Adipocyte (in vitro differentiated cells): ENCODE results near the gene CMTR1.
"Not testable (repeated sequence)": the region's sequence is repeated elsewhere in the genome, so short reads cannot be mapped to it uniquely, and the experiment has no call there.

Experiments used
- DNase-seq: peaks from one replicate; pipeline ENCODE4 v3.0.0-alpha.2; 2015; ENCODE audit warnings: low read depth
- H3K27me3 ChIP-seq: replicated peaks from 2 replicates; pipeline ENCODE4 v1.7.0; 2013; ENCODE audit warnings: mild to moderate bottlenecking, low read length, moderate library complexity; ENCODE audit not compliant: control insufficient read depth, insufficient read depth
- H3K36me3 ChIP-seq: 2 replicates; pipeline ENCODE4 v1.7.0; 2013; ENCODE audit warnings: low read length, mild to moderate bottlenecking, moderate library complexity; ENCODE audit not compliant: control insufficient read depth, insufficient read depth, severe bottlenecking
- H3K4me1 ChIP-seq: 2 replicates; pipeline ENCODE4 v1.7.0; 2013; ENCODE audit warnings: mild to moderate bottlenecking, low read length, moderate library complexity; ENCODE audit not compliant: control insufficient read depth, insufficient read depth
- H3K4me3 ChIP-seq: 2 replicates; pipeline ENCODE4 v1.7.0; 2013; ENCODE audit warnings: mild to moderate bottlenecking, low read length, moderate library complexity
- H3K9ac ChIP-seq: 2 replicates; pipeline ENCODE4 v1.7.0; 2013; ENCODE audit warnings: mild to moderate bottlenecking, low read length, moderate library complexity
- H3K9me3 ChIP-seq: 2 replicates; pipeline ENCODE4 v1.7.0; 2013; ENCODE audit warnings: mild to moderate bottlenecking, low read length, moderate library complexity; ENCODE audit not compliant: control insufficient read depth

The CMTR1 gene

DNA sequence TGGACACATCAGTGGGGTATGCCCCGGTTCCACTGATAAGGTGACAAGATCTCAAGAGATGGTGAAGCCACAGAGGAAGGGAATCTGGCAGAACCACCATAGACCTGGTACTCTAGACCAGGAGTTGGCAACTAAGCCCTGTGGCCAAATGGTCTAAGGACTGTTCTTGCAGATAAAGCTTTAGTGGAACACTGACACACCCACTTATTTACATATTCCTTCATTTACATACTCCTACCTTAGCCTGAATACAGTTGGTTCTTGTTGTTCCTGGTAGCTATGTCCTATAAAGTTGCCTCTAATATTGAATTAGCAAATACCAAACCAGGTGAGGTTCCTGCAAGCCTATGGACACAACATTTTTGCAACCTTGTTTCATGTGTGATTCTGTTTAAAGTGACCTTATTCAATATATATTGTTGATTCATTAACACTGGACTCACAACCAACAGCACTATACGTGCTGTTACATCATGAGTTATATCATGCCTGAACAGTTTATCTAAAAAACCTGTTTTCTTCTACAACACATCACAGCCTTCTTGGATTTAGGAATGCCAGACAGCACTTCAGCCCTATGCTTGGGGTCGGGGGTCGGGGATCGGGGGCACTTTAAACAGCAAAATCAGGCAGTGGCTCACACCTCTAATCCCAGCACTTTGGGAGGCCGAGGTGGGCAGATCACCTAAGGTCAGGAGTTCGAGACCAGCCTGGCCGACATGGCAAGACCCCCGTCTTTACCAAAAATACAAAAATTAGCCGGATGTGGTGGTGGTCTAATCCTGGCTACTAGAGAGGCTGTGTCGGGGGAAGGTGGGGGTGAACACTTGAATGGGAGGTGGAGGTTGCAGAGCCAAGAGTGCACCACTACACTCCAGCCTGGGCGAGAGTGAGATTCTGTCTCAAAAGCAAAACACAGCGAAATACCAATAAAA lies 64.2 kb downstream of the CMTR1 start:
- no peaks in the 10 kb centered on the region for H3K4me1 ChIP-seq
- H3K4me3 ChIP-seq: no peak overlapping the region
- H3K36me3 ChIP-seq: no peaks in the 10 kb centered on the region
- no peak for DNase-seq
- no peaks in the 10 kb centered on the region for H3K9me3 ChIP-seq
- H3K9ac ChIP-seq: no peak overlapping the region
- H3K27me3 ChIP-seq: peaks cover 1% of the 10 kb centered on the region

DNA sequence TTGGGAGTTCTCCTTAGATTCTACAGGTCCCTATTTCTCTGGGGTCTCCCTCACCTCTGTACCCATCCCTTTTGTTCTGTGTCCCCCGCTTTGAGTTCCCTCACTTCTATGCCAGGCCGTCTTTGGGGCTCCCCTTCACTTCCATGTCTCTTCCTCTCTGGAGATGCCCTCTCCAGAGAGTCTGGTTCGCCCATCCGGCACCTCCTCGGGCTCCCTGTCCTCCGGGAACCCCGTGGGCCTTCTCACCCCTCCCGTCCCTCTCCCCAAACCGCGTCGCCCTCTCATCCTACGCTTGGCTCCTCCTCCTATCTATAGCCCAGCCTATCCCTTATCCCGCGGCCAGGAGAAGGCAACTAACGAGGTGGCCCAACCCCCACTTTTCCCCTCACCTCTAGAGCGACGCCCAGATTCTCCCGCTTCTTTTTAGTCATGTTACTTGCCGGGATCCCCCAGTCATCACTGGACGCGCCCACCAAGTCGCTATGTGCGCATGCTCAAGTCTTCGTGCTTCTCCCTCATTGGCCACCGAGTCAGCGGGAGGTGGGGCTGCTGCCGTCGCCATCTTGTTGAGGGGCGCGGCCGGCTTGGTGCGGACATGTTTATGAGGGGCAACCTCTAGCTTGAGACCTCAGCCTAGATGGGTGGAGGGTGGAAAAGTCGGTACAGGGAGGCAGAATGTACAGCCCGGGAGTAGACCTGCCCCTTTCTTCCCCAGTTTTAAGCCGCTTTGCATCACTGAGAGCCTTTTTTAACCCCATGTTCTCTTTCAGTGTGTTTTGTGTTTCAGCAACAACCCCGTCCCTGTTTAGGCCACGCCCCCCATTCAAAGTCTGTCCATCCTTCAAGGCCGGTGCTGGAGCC lies 66.6 kb downstream of the CMTR1 start, which contains the start of gene CCDC167:
Gene CCDC167 (minus strand): TSS at position 461 of the 861 bp plus-strand sequence. CDS start 30 bp downstream, at position 431.
- H3K4me1 ChIP-seq: no peaks in the 10 kb centered on the region
- peak within 1 kb of the TSS; percentile 84 for H3K9ac ChIP-seq
- no peaks in the 10 kb centered on the region for H3K36me3 ChIP-seq
- H3K4me3 ChIP-seq: peak within 1 kb of the TSS; percentile 93
- no peaks in the 10 kb centered on the region for H3K9me3 ChIP-seq
- peak; percentile 99 for DNase-seq
- peaks cover 20% of the 10 kb centered on the region for H3K27me3 ChIP-seq

DNA sequence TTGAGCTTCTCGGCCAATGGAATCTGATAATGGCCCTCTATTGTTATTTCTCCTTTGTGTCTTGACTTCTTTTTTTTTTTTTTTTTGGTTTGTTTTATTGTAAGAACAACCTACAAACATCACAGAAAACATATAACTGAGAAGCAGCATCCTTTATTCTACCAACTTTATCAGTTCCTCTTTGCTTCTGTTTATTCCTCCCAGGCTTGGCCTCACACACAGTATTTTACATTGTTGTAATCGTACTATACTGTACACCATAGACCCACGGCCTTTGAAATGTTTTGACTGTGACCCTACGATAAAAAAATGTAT lies 67.2 kb downstream of the CMTR1 start:
- H3K9me3 ChIP-seq: no peaks in the 10 kb centered on the region
- H3K36me3 ChIP-seq: no peaks in the 10 kb centered on the region
- H3K27me3 ChIP-seq: peaks cover 20% of the 10 kb centered on the region
- no peak overlapping the region for H3K9ac ChIP-seq
- no peak for DNase-seq
- no peaks in the 10 kb centered on the region for H3K4me1 ChIP-seq
- H3K4me3 ChIP-seq: peak overlapping the region; percentile 93

DNA sequence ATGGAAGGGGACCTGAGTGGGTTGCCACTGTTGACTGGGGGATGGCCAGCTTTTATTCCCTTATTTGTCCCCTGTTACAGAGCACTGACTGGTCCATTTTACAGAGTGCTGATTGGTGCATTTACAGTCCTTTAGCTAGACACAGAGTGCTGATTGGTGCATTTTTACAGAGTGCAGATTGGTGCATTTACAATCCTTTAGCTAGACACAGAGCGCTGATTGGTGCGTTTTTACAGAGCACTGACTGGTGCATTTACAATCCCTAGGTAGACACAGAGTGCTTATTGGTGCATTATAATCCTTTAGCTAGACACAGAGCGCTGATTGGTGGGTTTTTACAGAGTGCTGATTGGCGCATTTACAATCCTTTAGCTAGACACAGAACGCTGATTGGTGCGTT lies 67.9 kb downstream of the CMTR1 start:
- H3K9ac ChIP-seq, H3K9me3 ChIP-seq, H3K4me1 ChIP-seq, DNase-seq, H3K4me3 ChIP-seq, H3K36me3 ChIP-seq: not testable (repeated sequence)
- peaks cover 20% of the 10 kb centered on the region for H3K27me3 ChIP-seq

DNA sequence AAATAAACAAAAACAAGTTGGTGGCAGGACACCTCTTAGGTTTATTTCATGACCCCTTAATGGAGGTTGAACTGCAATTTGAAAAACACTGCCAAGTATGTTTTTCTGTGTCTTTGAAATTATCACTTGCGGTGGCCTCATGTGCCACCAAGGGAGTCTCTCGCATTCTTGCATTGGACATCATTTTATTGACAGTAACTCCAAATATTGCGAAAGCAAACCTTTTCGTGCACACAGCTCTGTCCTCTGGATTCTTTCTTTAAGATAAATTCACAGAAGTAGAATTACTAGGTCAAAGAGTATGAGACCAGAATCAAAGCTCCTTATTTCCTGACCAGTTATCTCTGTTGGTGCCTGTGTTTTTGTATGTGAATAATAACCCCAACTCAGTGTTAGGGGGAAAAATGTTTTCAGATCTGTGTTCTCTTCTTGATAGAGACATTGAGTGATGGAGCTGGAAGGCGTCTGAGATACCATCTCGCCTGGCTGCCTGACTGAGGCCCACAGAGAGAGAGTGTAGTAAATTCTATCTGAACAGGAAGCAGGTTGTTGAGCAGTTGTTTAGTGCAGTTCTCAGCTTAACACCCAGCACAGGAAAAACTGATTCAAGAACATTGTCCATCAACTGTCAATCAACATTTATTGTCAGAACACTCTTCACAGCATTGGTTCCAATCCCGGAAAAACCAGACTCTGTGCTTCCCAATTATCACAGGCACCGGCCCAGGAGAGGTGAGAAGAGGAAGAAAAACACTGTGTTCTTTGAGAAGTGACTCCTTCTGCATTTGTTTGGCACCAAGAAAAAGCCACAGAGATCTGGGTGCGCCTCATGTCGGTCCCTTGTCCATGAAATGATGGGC lies 68.8 kb downstream of the CMTR1 start:
- no peak for DNase-seq
- no peaks in the 10 kb centered on the region for H3K4me1 ChIP-seq
- no peaks in the 10 kb centered on the region for H3K9me3 ChIP-seq
- peaks cover 23% of the 10 kb centered on the region for H3K27me3 ChIP-seq
- no peak overlapping the region for H3K9ac ChIP-seq
- no peak overlapping the region for H3K4me3 ChIP-seq
- H3K36me3 ChIP-seq: no peaks in the 10 kb centered on the region

DNA sequence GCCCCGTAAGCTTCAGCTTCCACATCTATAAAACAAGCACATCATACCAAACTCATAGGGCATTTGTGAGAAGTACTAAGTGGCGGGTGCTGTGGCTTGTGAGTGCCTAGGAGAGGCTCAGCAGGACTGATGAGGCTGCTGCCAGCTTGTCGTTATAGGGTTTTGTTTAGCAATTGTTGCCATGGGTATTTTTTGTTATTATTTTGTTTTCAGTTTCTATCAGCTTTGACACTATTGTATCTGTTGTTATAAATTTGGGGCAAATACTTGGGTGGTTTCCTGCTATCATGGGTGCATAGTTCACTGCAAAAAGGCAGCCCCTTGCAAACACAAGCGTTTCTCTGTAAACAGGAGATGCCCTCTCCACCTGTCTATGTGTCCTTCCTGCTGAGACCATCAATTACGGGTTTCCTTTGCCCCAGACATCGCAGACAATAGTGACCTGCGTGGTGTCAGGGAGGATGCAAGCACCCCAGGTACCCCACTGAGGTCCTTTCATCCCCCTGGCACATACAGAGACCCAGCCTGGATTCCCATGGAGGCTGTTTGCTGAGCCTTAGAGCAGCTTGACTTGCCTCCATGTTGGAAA lies 69.8 kb downstream of the CMTR1 start:
- H3K4me1 ChIP-seq: no peaks in the 10 kb centered on the region
- H3K9me3 ChIP-seq: no peaks in the 10 kb centered on the region
- no peak for DNase-seq
- H3K9ac ChIP-seq: no peak overlapping the region
- H3K4me3 ChIP-seq: no peak overlapping the region
- no peaks in the 10 kb centered on the region for H3K36me3 ChIP-seq
- H3K27me3 ChIP-seq: peaks cover 27% of the 10 kb centered on the region

DNA sequence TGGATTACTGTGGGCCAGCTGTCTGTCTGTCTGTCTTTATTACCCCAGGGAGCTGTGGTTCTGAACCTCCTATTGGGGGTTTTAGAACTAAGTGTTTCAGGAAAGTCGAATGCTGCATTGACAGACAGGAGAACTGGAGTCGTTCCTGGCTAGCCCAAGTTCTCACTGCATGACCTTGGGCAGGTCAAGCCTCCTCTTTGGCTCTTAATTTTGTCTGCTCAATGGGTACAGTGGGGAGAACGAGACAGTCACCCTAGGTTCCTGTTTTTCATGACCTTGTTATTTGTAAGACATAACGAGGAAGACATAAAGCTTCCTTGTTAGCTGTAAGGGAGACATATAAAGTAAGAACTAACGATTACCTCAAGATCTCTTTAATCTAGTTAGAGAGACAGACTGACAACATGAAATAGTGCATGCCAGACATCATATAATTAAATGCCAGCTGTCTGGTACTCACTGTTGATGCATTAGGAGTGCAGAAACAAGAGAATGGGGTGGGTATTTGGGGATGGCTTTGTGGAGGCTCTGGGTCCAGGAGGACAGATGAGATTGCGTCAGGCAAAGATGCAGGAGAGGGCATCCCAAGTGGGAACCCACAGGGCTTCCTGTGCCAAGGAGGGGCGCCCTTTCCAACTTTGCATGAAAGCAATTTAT lies 70.4 kb downstream of the CMTR1 start:
- H3K36me3 ChIP-seq: no peaks in the 10 kb centered on the region
- no peaks in the 10 kb centered on the region for H3K9me3 ChIP-seq
- H3K4me1 ChIP-seq: no peaks in the 10 kb centered on the region
- no peak overlapping the region for H3K9ac ChIP-seq
- H3K27me3 ChIP-seq: peaks cover 27% of the 10 kb centered on the region
- H3K4me3 ChIP-seq: no peak overlapping the region
- no peak for DNase-seq

DNA sequence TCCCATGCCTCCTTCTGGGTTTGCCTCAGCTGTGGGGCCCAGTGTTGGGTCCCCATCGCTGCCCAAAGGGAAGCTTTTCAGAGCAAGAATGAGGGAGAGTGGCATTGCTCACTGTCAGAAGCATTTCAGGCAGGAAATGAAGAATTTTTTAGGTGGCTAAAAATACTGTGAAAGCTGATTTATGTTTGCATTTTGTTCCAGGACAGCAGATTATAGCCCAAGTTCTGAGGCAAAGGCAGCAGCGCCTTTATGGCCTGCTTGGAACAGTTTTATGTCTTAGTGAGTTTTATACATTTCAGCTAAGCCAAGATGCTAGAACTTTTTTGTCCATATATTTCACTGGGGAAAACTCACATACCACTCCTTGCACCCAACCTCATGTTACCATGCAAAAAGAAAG lies 71.0 kb downstream of the CMTR1 start:
- H3K36me3 ChIP-seq: no peaks in the 10 kb centered on the region
- no peak for DNase-seq
- H3K4me3 ChIP-seq: no peak overlapping the region
- no peak overlapping the region for H3K9ac ChIP-seq
- no peaks in the 10 kb centered on the region for H3K4me1 ChIP-seq
- H3K27me3 ChIP-seq: peaks cover 27% of the 10 kb centered on the region
- no peaks in the 10 kb centered on the region for H3K9me3 ChIP-seq

DNA sequence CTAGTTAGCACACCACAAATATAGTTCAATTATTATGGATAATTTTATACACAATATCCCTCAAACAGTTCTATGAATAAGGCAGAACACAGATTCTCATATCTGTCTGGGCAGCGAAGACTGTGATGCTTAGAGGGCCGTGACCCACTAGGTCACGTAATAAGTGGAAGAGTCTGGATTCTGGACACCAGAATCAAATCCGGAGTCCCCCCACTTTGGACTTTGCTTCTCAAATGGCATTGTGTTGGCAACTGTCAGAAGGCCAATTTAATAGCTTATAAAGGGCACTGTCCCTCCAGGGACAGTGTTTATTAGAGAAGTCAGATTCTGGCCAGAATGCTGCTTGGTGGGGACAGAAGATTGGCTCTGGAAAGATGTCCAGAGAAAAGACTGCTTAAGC lies 73.5 kb downstream of the CMTR1 start:
- peaks cover 41% of the 10 kb centered on the region for H3K27me3 ChIP-seq
- no peak for DNase-seq

DNA sequence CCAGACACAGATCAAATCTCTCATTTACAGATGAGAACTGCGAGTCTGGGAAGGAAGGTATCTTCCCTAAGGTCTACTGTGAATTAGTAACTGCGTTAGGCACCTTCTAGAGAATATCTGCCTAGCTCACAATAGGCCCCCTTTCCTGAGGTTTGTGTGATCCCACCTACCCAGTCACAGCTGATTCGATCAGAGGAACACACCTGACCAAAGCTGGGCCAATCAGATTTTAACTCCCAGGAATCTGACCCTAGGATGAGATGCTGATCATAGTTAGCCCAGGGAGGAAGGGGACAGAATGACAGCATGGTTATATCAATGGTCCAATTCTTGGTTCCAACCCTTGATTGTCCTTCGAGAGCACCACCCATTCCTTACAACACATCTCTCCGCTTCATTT lies 74.1 kb downstream of the CMTR1 start:
- Histone ChIP-seq H3K9ac (no peak overlapping the region), H3K36me3 (no peaks in the 10 kb centered on the region), H3K9me3 (no peaks in the 10 kb centered on the region), H3K4me3 (no peak overlapping the region), H3K4me1 (no peaks in the 10 kb centered on the region), H3K27me3 (peaks cover 47% of the 10 kb centered on the region)
- no peak for DNase-seq

More for the DNA sequence above, 73.5 kb downstream of the CMTR1 start:
- H3K9me3 ChIP-seq: no peaks in the 10 kb centered on the region
- no peaks in the 10 kb centered on the region for H3K36me3 ChIP-seq
- H3K9ac ChIP-seq: no peak overlapping the region
- H3K4me3 ChIP-seq: no peak overlapping the region
- H3K4me1 ChIP-seq: no peaks in the 10 kb centered on the region
